T-helper 1 cell (primary cell): ENCODE results near the gene QRFP.

ENCODE experiments used
- DNase-seq, 5 donors: peaks; one replicate each; pipeline ENCODE4 v3.0.0-alpha.2; 2012 to 2020

The QRFP gene

GRCh38 chr9:130847306-130848217 is 49.0 kb downstream of the QRFP start:
- DNase-seq: no peak

- no peak for DNase-seq
Measured at GRCh38 chr9:130846487-130847305, 49.9 kb downstream of the QRFP start.

GRCh38 chr9:130845901-130846481 is 50.6 kb downstream of the QRFP start:
- no peak for DNase-seq

GRCh38 chr9:130845254-130845653 is 51.4 kb downstream of the QRFP start:
- DNase-seq: no peak

- no peak for DNase-seq
Measured at GRCh38 chr9:130844044-130844451, 52.6 kb downstream of the QRFP start.

- DNase-seq: no peak
Measured at GRCh38 chr9:130843049-130843908, 53.3 kb downstream of the QRFP start.
